Fibroblast of mammary gland (primary cell): ENCODE measurements around the gene S100A7A.

ENCODE experiments used
- DNase-seq: peaks from one replicate; pipeline ENCODE4 v3.0.0-alpha.2; 2010; ENCODE audit warnings: low read depth
- H3K4me3 ChIP-seq: 2 replicates; pipeline ENCODE4 v1.5.1; 2011; ENCODE audit warnings: low read depth, mild to moderate bottlenecking, low read length, moderate library complexity; ENCODE audit not compliant: control insufficient read depth
- TF ChIP-seq, protein P1 (sequence below): conservative IDR thresholded peaks from 2 replicates; pipeline ENCODE4 v1.5.1; 2011; ENCODE audit warnings: low read depth, low read length, inconsistent platforms; ENCODE audit not compliant: control insufficient read depth, insufficient read depth

The S100A7A gene

DNA sequence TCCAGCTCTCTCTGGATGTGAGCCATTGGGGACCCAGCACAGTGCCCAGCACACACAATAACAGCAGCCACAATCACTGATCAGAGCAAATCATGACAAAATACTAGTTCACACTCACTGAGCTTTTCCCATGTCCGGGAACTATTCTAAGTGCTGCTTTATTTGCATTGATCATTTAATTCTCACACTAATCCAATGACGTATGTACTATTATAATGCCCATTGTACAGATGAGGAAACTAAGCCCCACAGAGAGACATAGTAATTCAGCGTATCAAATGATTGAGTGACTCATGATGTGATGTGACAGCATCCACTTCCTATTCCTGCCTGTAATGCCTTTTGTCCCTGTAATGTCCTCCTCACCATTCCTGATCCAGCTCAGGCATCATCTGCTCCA lies 23.5 kb upstream of the S100A7A start:
- TF ChIP-seq, protein P1, sequence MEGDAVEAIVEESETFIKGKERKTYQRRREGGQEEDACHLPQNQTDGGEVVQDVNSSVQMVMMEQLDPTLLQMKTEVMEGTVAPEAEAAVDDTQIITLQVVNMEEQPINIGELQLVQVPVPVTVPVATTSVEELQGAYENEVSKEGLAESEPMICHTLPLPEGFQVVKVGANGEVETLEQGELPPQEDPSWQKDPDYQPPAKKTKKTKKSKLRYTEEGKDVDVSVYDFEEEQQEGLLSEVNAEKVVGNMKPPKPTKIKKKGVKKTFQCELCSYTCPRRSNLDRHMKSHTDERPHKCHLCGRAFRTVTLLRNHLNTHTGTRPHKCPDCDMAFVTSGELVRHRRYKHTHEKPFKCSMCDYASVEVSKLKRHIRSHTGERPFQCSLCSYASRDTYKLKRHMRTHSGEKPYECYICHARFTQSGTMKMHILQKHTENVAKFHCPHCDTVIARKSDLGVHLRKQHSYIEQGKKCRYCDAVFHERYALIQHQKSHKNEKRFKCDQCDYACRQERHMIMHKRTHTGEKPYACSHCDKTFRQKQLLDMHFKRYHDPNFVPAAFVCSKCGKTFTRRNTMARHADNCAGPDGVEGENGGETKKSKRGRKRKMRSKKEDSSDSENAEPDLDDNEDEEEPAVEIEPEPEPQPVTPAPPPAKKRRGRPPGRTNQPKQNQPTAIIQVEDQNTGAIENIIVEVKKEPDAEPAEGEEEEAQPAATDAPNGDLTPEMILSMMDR: no peak
- no peak for DNase-seq
- no peak overlapping the region for H3K4me3 ChIP-seq

DNA sequence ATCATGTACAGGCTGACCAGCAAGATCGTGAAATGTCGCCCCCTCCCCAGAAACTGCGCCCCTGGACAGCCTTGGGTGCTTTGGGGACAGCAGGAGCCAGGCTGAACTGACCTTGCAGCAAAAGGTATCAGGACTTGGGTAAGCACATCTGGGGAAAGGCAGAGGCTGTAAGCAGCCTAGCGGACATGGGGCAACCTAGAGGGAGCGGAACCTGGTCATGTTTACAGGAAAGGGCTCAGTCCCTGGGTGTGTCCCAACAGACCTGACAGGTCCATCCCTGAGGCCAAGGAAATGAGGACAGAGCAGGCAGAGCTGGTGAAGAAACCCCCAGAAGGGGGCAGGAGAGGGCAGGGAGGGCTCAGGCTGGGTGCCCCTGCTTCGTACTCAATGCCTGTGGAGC lies 22.4 kb upstream of the S100A7A start:
- no peak overlapping the region for H3K4me3 ChIP-seq
- DNase-seq: no peak
- TF ChIP-seq, protein P1: no peak

DNA sequence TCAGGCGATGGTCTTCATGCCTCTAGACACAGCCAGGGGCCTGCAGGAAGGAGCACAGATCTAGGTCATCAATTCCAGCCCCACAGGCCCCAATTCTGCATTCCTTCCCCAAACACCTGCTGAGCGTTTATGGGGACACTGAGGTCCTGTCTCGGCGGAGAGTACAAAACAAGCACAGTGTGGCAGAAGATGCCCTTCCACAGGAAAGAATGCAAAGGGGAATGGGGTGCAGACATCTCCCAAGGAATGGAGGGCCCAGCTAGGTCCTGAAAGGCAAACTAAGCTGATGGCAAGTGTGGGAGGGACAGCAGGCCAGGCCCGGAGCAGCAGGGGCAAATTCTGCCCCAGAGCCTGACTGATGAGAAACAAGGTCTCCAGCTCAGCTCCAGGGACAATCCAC lies 21.9 kb upstream of the S100A7A start:
- TF ChIP-seq, protein P1: no peak
- DNase-seq: no peak
- no peak overlapping the region for H3K4me3 ChIP-seq

DNA sequence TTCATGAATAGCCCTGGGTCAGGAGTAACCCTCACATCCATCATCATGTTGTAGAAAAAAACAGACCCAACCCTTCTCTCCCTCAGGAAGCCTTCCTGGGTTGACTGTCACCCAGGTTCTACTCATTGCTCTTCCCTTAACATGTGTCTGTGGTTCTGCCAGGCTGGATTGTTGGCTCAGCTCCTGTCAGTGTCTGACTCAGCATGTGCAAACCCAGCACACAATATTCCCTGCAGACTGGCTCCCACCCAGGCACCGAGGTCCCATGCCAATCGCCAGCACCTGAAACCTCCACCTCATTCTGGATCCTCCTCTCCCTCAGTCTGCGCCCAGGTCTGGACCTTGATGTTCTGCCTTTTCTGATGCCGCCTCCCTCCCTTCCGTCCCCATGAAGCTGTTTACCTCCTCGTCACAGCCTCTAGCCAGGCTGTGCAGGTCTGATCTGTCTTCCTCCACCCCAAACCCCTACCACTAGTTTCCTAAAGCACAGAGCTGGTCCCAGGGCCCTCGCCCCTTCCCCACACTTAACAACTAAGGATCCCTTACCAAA lies 21.1 kb upstream of the S100A7A start:
- TF ChIP-seq, protein P1: no peak
- peak; percentile 32 for DNase-seq
- H3K4me3 ChIP-seq: no peak overlapping the region

DNA sequence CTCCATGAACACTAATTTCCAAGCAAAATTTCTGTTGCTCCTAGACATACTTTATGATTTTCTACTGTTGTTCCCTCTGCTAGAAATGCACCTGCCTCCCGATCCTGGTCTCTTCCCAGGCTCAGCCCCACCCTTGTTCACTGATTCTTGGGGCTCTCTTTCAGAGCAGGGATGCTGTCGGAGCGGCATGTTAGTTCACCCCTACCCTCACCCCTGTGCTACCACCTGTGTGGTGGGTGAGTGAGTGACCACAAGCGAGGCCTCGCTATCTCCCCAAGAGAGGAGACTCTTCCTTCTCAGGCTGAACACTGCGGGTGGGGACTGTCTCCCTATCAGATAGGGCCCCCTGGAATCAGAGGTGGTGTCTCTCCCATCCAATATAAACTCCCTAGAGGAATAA lies 20.5 kb upstream of the S100A7A start:
- no peak overlapping the region for H3K4me3 ChIP-seq
- DNase-seq: no peak
- TF ChIP-seq, protein P1: no peak

DNA sequence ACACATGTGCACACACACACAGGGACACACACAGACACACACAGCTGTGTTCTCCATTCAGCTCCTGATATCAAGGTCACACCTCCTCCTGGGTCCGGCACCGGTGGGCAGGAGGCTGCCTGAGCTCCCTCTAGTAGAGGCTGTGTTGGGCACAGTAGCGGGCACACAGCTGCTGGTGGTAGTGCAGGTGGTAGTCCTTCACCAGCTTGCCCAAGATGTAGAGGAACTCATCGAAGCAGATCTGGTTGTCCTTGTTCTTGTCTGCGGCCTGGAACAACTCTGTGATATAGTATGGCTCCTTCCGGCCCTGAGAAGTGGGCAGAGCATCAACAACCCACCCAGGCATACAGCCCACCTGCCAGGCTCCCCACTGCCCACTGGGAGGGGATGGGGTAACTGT lies 19.9 kb upstream of the S100A7A start:
- H3K4me3 ChIP-seq: no peak overlapping the region
- TF ChIP-seq, protein P1: no peak
- DNase-seq: no peak

DNA sequence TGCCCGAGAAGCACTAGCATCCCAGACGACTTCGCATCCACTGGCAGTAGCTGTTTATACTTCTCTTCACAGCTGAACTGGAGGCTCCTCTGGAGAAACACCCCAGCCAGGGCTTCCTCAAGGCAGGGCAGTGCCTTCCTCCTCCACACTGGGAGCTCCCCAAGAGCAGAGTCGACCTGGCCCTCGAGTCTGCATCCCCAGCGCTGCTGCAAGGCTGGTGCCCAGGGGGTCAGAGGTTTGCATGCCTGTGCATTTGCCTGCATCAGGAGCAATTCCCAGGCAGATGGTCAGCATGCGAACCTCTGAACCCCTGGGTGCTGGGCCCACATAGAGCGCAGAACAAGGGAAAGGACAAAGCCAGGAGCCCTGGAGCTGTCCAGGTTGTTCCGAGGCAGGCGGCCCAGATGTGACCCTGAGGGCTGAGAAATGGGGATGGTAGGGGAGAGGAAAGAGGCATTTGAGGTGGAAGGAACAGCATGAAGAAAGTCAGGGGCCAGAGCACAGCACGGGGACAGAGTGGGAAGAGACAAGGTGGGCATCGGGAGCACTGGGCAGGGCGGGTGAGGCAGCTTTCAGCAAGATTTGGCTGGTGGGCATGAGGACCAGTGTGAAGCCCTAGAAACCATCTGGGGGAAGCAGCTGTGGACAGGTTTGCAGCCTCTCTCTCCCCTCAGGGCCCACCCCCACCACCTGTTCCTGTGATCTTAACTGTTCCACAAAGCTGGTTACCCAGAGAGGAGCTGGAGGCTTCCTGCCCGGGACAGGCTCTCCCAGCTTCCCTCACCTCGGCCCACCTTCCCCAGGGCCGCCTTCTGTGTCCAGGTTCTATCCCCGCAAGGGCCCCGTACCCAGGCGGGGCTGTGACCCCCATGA lies 19.0 kb upstream of the S100A7A start:
- no peak for DNase-seq
- no peak overlapping the region for H3K4me3 ChIP-seq
- TF ChIP-seq, protein P1: no peak
